HepG2 (cell line): Measurements from ENCODE around the gene CIAO2B.

Experiments
- CTCF ChIP-seq: sonication (generic); formaldehyde crosslinking; IDR thresholded peaks from 2 replicates; pipeline ENCODE4 v1.5.0; 2020; ENCODE audit warnings: mild to moderate bottlenecking, missing genetic modification reagents, moderate library complexity
- DNMT1 ChIP-seq: sonication (generic); formaldehyde crosslinking; IDR thresholded peaks from 2 replicates; pipeline ENCODE4 v1.5.1; 2020; ENCODE audit warnings: mild to moderate bottlenecking, missing genetic modification reagents
- FOXJ3 ChIP-seq: sonication (generic); formaldehyde crosslinking; IDR thresholded peaks from 2 replicates; pipeline ENCODE4 v1.4.0; 2020; ENCODE audit warnings: missing genetic modification reagents, mild to moderate bottlenecking, borderline replicate concordance
- HNRNPH1 ChIP-seq: fragments of 200-400 bp; formaldehyde crosslinking; optimal IDR thresholded peaks from 2 replicates; pipeline ENCODE3; 2017; ENCODE audit warnings: mild to moderate bottlenecking, low read depth, low read length
- MAZ ChIP-seq, 2 experiments: sonication (generic) in 1 of 2; formaldehyde crosslinking in 1 of 2; IDR thresholded peaks; 2 replicates each; pipeline versions ENCODE4 v1.5.0 to v1.6.1; 2012 to 2020; ENCODE audit warnings: low read depth in 2 of 2, mild to moderate bottlenecking in 2 of 2, borderline replicate concordance in 1 of 2, improper control_type of control experiment in 1 of 2, low read length in 1 of 2, missing genetic modification reagents in 1 of 2, moderate library complexity in 1 of 2
- REST ChIP-seq, 2 experiments: IDR thresholded peaks; 2 replicates each; pipeline ENCODE4 v1.6.1; 2011 to 2012; ENCODE audit warnings: low read length in 2 of 2, borderline replicate concordance in 1 of 2, low read depth in 1 of 2, mild to moderate bottlenecking in 1 of 2, moderate library complexity in 1 of 2
- TARDBP ChIP-seq: sonication (generic); formaldehyde crosslinking; IDR thresholded peaks from 2 replicates; pipeline ENCODE4 v1.8.0; 2022; ENCODE audit warnings: mild to moderate bottlenecking, missing genetic modification reagents
- TP53 ChIP-seq: sonication (generic); formaldehyde crosslinking; conservative IDR thresholded peaks from 2 replicates; pipeline ENCODE4 v1.4.0; 2020; ENCODE audit warnings: missing genetic modification reagents
- YEATS4 ChIP-seq: sonication (generic); formaldehyde crosslinking; IDR thresholded peaks from 2 replicates; pipeline ENCODE4 v1.4.0; 2020; ENCODE audit warnings: missing genetic modification reagents, borderline replicate concordance
- YY1 ChIP-seq: IDR thresholded peaks from 2 replicates; pipeline ENCODE4 v1.6.1; 2011; ENCODE audit warnings: low read length, low read depth, moderate library complexity, mild to moderate bottlenecking; ENCODE audit not compliant: insufficient read depth, insufficient replicate concordance
- ZBTB33 ChIP-seq: sonication (generic); formaldehyde crosslinking; IDR thresholded peaks from 2 replicates; pipeline ENCODE4 v1.4.0; 2020; ENCODE audit warnings: missing genetic modification reagents
- ZKSCAN1 ChIP-seq: fragments of 150-350 bp; IDR thresholded peaks from 2 replicates; pipeline ENCODE4 v1.6.1; 2014; ENCODE audit warnings: low read length
- ZNF101 ChIP-seq: sonication (generic); formaldehyde crosslinking; IDR thresholded peaks from 2 replicates; pipeline ENCODE4 v1.4.0; 2020; ENCODE audit warnings: mild to moderate bottlenecking, low read depth, missing genetic modification reagents, borderline replicate concordance
- ZNF362 ChIP-seq: sonication (generic); formaldehyde crosslinking; IDR thresholded peaks from 2 replicates; pipeline ENCODE4 v1.4.0; 2020; ENCODE audit warnings: missing genetic modification reagents, mild to moderate bottlenecking, borderline replicate concordance

- TF ChIP-seq YY1, result no peak
- TF ChIP-seq ZNF362 (CRISPR knock-in tag), result no peak
- TF ChIP-seq TP53, result no peak
- TF ChIP-seq TARDBP (CRISPR knock-in tag), result no peak
- TF ChIP-seq ZKSCAN1, result no peak
- no peak for TF ChIP-seq ZBTB33
- no peak for TF ChIP-seq FOXJ3 (CRISPR knock-in tag)
- no peak for TF ChIP-seq HNRNPH1
- TF ChIP-seq MAZ (IDR thresholded peaks at IDR 0.05; ENCODE audit: borderline replicate concordance, low read depth, low read length), result no peak
- no peak for TF ChIP-seq MAZ (CRISPR knock-in tag; IDR thresholded peaks at IDR 0.05; ENCODE audit: low read depth)
- no peak for TF ChIP-seq REST (IDR thresholded peaks at IDR 0.05; ENCODE audit: borderline replicate concordance in 1 of 2, low read depth in 1 of 2, low read length in 2 of 2)
- TF ChIP-seq ZNF101, result no peak
- TF ChIP-seq DNMT1 (CRISPR knock-in tag), result no peak
- no peak for TF ChIP-seq CTCF
- TF ChIP-seq YEATS4 (CRISPR knock-in tag), result no peak
These were observed 9.3 kb upstream of the CIAO2B start for GRCh38 chr16:66943426-66944053.
